ENCODE results near the gene TMEM214.

DNA sequence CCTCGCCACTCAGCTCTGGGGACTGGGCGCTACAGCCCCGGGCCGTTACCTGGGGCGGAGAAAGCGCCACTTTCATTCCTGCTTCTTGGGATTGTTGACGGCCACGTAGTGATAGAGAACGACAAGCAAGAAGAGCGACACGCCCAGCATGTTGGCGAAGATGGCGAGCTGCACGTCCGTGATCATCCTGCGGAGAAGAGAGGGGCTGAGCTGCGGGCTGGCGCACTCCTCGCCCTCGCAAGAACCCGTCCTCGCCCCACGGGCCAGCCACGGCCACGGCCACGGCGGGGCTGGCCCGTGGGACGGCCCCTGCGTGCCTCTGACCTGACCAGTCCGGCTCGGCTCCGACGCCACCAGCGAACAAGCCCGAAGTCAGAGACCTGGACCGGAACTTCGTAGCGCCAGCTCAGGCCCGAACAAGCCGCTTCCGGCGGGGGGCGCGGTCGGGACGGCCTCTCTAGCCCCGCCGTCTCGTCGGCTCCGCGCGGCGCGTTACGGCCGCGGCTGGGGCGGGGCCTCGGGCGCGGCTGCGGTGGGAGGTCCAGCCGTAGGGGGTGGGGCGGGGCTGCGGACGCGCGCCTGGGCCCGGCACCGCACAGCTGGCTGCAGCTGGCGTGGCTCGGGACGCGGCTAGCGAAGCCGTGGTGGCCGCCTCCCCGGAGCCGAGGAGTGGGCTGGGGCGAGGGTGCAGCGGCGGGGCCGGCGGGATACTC is 38.7 kb downstream of the TMEM214 start, which contains the start of gene OST4:
- TF ChIP-seq, protein P1, sequence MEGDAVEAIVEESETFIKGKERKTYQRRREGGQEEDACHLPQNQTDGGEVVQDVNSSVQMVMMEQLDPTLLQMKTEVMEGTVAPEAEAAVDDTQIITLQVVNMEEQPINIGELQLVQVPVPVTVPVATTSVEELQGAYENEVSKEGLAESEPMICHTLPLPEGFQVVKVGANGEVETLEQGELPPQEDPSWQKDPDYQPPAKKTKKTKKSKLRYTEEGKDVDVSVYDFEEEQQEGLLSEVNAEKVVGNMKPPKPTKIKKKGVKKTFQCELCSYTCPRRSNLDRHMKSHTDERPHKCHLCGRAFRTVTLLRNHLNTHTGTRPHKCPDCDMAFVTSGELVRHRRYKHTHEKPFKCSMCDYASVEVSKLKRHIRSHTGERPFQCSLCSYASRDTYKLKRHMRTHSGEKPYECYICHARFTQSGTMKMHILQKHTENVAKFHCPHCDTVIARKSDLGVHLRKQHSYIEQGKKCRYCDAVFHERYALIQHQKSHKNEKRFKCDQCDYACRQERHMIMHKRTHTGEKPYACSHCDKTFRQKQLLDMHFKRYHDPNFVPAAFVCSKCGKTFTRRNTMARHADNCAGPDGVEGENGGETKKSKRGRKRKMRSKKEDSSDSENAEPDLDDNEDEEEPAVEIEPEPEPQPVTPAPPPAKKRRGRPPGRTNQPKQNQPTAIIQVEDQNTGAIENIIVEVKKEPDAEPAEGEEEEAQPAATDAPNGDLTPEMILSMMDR (IDR thresholded peaks at IDR 0.05) = no peak
- TF ChIP-seq POLR2A (IDR thresholded peaks at IDR 0.05) = no peak
